Keratinocyte (primary cell): ENCODE data around the gene DEFB128. TPM values are rescaled to one million over a fixed set of nuclear protein-coding genes. Genes with fewer than 3 reads are reported as not detected.
"Not testable (repeated sequence)": the region's sequence is repeated elsewhere in the genome, so short reads cannot be mapped to it uniquely, and the experiment has no call there.

ENCODE experiments used
- DNase-seq: peaks from one replicate; pipeline ENCODE4 v3.0.0-alpha.2; 2011; ENCODE audit warnings: low read depth, missing footprints, low spot score
- FAIRE-seq: peaks from 2 replicates; lab custom pipeline; 2011; peaks lifted over from hg19 to GRCh38; lab: Jason Lieb, UNC
- H2AFZ ChIP-seq: 2 replicates; pipeline ENCODE4 v1.6.0; 2012; ENCODE audit warnings: low read length, control low read depth, inconsistent platforms; ENCODE audit not compliant: control insufficient read depth
- H3K27ac ChIP-seq: 2 replicates; pipeline ENCODE4 v1.5.1; 2011; ENCODE audit warnings: low read length; ENCODE audit not compliant: control insufficient read depth, insufficient read depth
- H3K27me3 ChIP-seq: 3 replicates; pipeline ENCODE4 v1.6.0; 2011; ENCODE audit warnings: low read length; ENCODE audit not compliant: control insufficient read depth, insufficient read depth; ENCODE audit errors: extremely low read depth
- H3K36me3 ChIP-seq, 2 experiments: 2 replicates in 1 of 2; 3 replicates in 1 of 2; pipeline ENCODE4 v1.5.1; 2011; ENCODE audit warnings: low read length in 2 of 2, mild to moderate bottlenecking in 1 of 2; ENCODE audit not compliant: control insufficient read depth in 2 of 2, insufficient read depth in 2 of 2; ENCODE audit errors: extremely low read depth in 1 of 2
- H3K4me1 ChIP-seq: 3 replicates; pipeline ENCODE4 v1.5.1; 2011; ENCODE audit warnings: low read length; ENCODE audit not compliant: control insufficient read depth, insufficient read depth; ENCODE audit errors: extremely low read depth
- H3K4me2 ChIP-seq: 3 replicates; pipeline ENCODE4 v1.6.0; 2011; ENCODE audit warnings: low read depth, low read length; ENCODE audit not compliant: control insufficient read depth, insufficient read depth; ENCODE audit errors: extremely low read depth
- H3K4me3 ChIP-seq, 3 experiments: fragments of 200-600 bp in 1 of 3; sonication (generic) in 1 of 3; 2 replicates in 2 of 3; 3 replicates in 1 of 3; pipeline ENCODE4 v1.5.1; 2011 to 2016; ENCODE audit warnings: low read length in 3 of 3, mild to moderate bottlenecking in 3 of 3, control low read depth in 2 of 3, inconsistent platforms in 1 of 3, low read depth in 1 of 3, mixed read lengths in 1 of 3, mixed run types in 1 of 3, moderate library complexity in 1 of 3; ENCODE audit not compliant: control insufficient read depth in 2 of 3, insufficient read depth in 2 of 3; ENCODE audit errors: extremely low read depth in 1 of 3
- H3K79me2 ChIP-seq: 2 replicates; pipeline ENCODE4 v1.6.0; 2012; ENCODE audit warnings: low read length; ENCODE audit not compliant: control insufficient read depth, insufficient read depth
- H3K9ac ChIP-seq: 3 replicates; pipeline ENCODE4 v1.6.0; 2011; ENCODE audit warnings: low read length; ENCODE audit not compliant: control insufficient read depth, insufficient read depth; ENCODE audit errors: extremely low read depth
- H3K9me1 ChIP-seq: 3 replicates; pipeline ENCODE4 v1.6.0; 2011; ENCODE audit warnings: low read length; ENCODE audit not compliant: control insufficient read depth, insufficient read depth; ENCODE audit errors: extremely low read depth
- H3K9me3 ChIP-seq: 2 replicates; pipeline ENCODE4 v1.5.1; 2012; ENCODE audit warnings: low read depth, low read length; ENCODE audit not compliant: control insufficient read depth
- H4K20me1 ChIP-seq: 3 replicates; pipeline ENCODE4 v1.6.0; 2011; ENCODE audit warnings: low read length; ENCODE audit not compliant: control insufficient read depth, insufficient read depth; ENCODE audit errors: extremely low read depth
- CTCF ChIP-seq, 3 experiments: IDR thresholded peaks in 1 of 3; conservative IDR thresholded peaks in 1 of 3; optimal IDR thresholded peaks in 1 of 3; 2 replicates in 2 of 3; 3 replicates in 1 of 3; pipeline versions ENCODE3 to v1.5.1; 2011; ENCODE audit warnings: low read length in 3 of 3, mild to moderate bottlenecking in 3 of 3, moderate library complexity in 2 of 3, control low read depth in 1 of 3, inconsistent platforms in 1 of 3; ENCODE audit not compliant: insufficient read depth in 2 of 3; ENCODE audit errors: extremely low read depth in 1 of 3
- EZH2 ChIP-seq: IDR thresholded peaks from one replicate; pipeline ENCODE4 v1.6.1; 2012; ENCODE audit warnings: inconsistent platforms, mild to moderate bottlenecking, low read length, moderate library complexity
- dilution Hi-C: fragments of 300-500 bp; cut with MboI; formaldehyde crosslinking; loops from one replicate; pipeline ENCODE4 v1.7.0; 2020; ENCODE audit warnings: low sequenced_read_pairs; ENCODE audit not compliant: extremely low pct_ligation_motif_present
- polyA plus RNA-seq, 5 experiments: library from polyadenylated mRNA; depleted of rRNA in 3 of 5; stranded (reverse) in 3 of 5; stranded (forward) in 1 of 5; unstranded in 1 of 5; fragments of >200 nt; gene quantifications; 1 replicate in 1 of 5; 2 replicates in 3 of 5; 3 replicates in 1 of 5; pipeline versions ENCODE4 v1.2.1 to v1.2.3, GENCODE V29; 2011 to 2012; ENCODE audit warnings: missing spikeins in 2 of 5, low read depth in 1 of 5, low replicate concordance in 1 of 5

DEFB128 gene
- polyA plus RNA-seq, 1 donor (not counting 4 experiments of a cell fraction or from before 2014, with no cell fraction given): not detected

- H3K27me3 ChIP-seq: peaks cover 3% of the 10 kb centered on the region
- H3K27ac ChIP-seq: no peak overlapping the region
- no peak overlapping the region for H3K4me3 ChIP-seq
- no peaks in the 10 kb centered on the region for H3K36me3 ChIP-seq
- no peaks in the 10 kb centered on the region for H4K20me1 ChIP-seq
- H3K9me3 ChIP-seq: no peaks in the 10 kb centered on the region
- H2AFZ ChIP-seq: no peak overlapping the region
- DNase-seq (peak; percentile 46), FAIRE-seq (peak; percentile 39)
- TF ChIP-seq EZH2: no peak
- peak; percentile 24 to 75 (median 55) for TF ChIP-seq CTCF (optimal IDR thresholded peaks at IDR 0.05 in 1 of 3, IDR thresholded peaks at IDR 0.05 in 1 of 3, conservative IDR thresholded peaks at IDR 0.05 in 1 of 3; ENCODE audit: extremely low read depth in 1 of 3, insufficient read depth in 2 of 3, low read length in 3 of 3)
- H3K79me2 ChIP-seq: no peaks in the 10 kb centered on the region
- H3K9ac ChIP-seq: no peak overlapping the region
- no peaks in the 10 kb centered on the region for H3K4me1 ChIP-seq
- no peak overlapping the region for H3K4me2 ChIP-seq
- H3K9me1 ChIP-seq: no peaks in the 10 kb centered on the region
- dilution Hi-C loops: no loop called here
Measured at GRCh38 chr20:208942-209566, 19.5 kb upstream of the DEFB128 start.

GRCh38 chr20:203630-204029 lies 14.1 kb upstream of the DEFB128 start:
- H3K27me3 ChIP-seq, H3K4me1 ChIP-seq, H3K9me3 ChIP-seq, H2AFZ ChIP-seq, FAIRE-seq, H3K36me3 ChIP-seq, H3K27ac ChIP-seq, DNase-seq, H3K9ac ChIP-seq, H3K9me1 ChIP-seq, dilution Hi-C loops, H3K79me2 ChIP-seq, H4K20me1 ChIP-seq, H3K4me3 ChIP-seq, H3K4me2 ChIP-seq: not testable (repeated sequence)

GRCh38 chr20:199996-200395 lies 10.5 kb upstream of the DEFB128 start:
- no peak for TF ChIP-seq EZH2
- no peak for TF ChIP-seq CTCF (optimal IDR thresholded peaks at IDR 0.05 in 1 of 3, IDR thresholded peaks at IDR 0.05 in 1 of 3, conservative IDR thresholded peaks at IDR 0.05 in 1 of 3; ENCODE audit: extremely low read depth in 1 of 3, insufficient read depth in 2 of 3, low read length in 3 of 3)
- no peak for DNase-seq
- Histone ChIP-seq H3K27me3 (no peaks in the 10 kb centered on the region), H3K79me2 (no peaks in the 10 kb centered on the region), H3K4me3 (no peak overlapping the region), H3K36me3 (no peaks in the 10 kb centered on the region), H2AFZ (no peak overlapping the region), H3K9ac (no peak overlapping the region), H3K27ac (no peak overlapping the region), H3K4me1 (no peaks in the 10 kb centered on the region), H3K9me3 (no peaks in the 10 kb centered on the region), H3K4me2 (no peak overlapping the region), H4K20me1 (no peaks in the 10 kb centered on the region), H3K9me1 (no peaks in the 10 kb centered on the region)
- no peak for FAIRE-seq
- dilution Hi-C loops: no loop called here
